Stimulated activated CD4-positive, alpha-beta T cell treated with anti-CD3 and anti-CD28 coated beads, Interleukin-4, amount 100 ng/mL, for 24 hours (primary cell): ENCODE results near the gene IGFBP5.

Source experiments
- DNase-seq: peaks from one replicate; pipeline ENCODE4 v3.0.0-alpha.2; 2020

The IGFBP5 gene

GRCh38 chr2:216663106-216663505 is 32.2 kb downstream of the IGFBP5 start:
- DNase-seq: no peak

- no peak for DNase-seq
Observed at GRCh38 chr2:216661639-216662375, 33.5 kb downstream of the IGFBP5 start.

- no peak for DNase-seq
Observed at GRCh38 chr2:216661051-216661450, 34.3 kb downstream of the IGFBP5 start.

- no peak for DNase-seq
Observed at GRCh38 chr2:216660496-216660895, 34.9 kb downstream of the IGFBP5 start.

GRCh38 chr2:216659276-216659675 is 36.1 kb downstream of the IGFBP5 start:
- DNase-seq: no peak

GRCh38 chr2:216658757-216659156 is 36.6 kb downstream of the IGFBP5 start:
- no peak for DNase-seq

- no peak for DNase-seq
Observed at GRCh38 chr2:216657980-216658379, 37.4 kb downstream of the IGFBP5 start.

GRCh38 chr2:216657086-216657855 is 38.1 kb downstream of the IGFBP5 start:
- DNase-seq: no peak

GRCh38 chr2:216654528-216655052 is 40.8 kb downstream of the IGFBP5 start:
- no peak for DNase-seq

- DNase-seq: no peak
Observed at GRCh38 chr2:216653931-216654365, 41.4 kb downstream of the IGFBP5 start.

GRCh38 chr2:216653093-216653799 is 42.1 kb downstream of the IGFBP5 start:
- DNase-seq: no peak

GRCh38 chr2:216652566-216652965 is 42.8 kb downstream of the IGFBP5 start:
- no peak for DNase-seq

- DNase-seq: no peak
Observed at GRCh38 chr2:216651351-216651881, 43.9 kb downstream of the IGFBP5 start.

- DNase-seq: no peak
Observed at GRCh38 chr2:216650626-216651257, 44.6 kb downstream of the IGFBP5 start.

- no peak for DNase-seq
Observed at GRCh38 chr2:216649574-216649973, 45.8 kb downstream of the IGFBP5 start.

GRCh38 chr2:216648105-216648504 is 47.2 kb downstream of the IGFBP5 start:
- DNase-seq: no peak

GRCh38 chr2:216646116-216646515 is 49.2 kb downstream of the IGFBP5 start:
- DNase-seq: no peak

- DNase-seq: no peak
Observed at GRCh38 chr2:216645636-216645950, 49.8 kb downstream of the IGFBP5 start.

- no peak for DNase-seq
Observed at GRCh38 chr2:216644842-216645635, 50.3 kb downstream of the IGFBP5 start.

- DNase-seq: no peak
Observed at GRCh38 chr2:216643986-216644659, 51.2 kb downstream of the IGFBP5 start.

GRCh38 chr2:216637472-216637871 is 57.9 kb downstream of the IGFBP5 start:
- DNase-seq: no peak
